Liver (tissue), 3 donors: ENCODE results near the gene LAMA2.

Experiments used
- GABPA ChIP-seq, 2 donors: IDR thresholded peaks in 1 of 2; conservative IDR thresholded peaks in 1 of 2; 2 replicates each; pipeline ENCODE4 v1.6.1; 2016; ENCODE audit warnings: antibody characterized with exemption in 2 of 2, mild to moderate bottlenecking in 1 of 2, moderate library complexity in 1 of 2
- RAD21 ChIP-seq, 2 donors: IDR thresholded peaks; 2 replicates each; pipeline ENCODE4 v1.6.1; 2016; ENCODE audit warnings: antibody characterized with exemption in 2 of 2, mild to moderate bottlenecking in 2 of 2
- TF ChIP-seq, protein P1 (sequence below): fragments of 150-350 bp; IDR thresholded peaks from 2 replicates; pipeline ENCODE4 v1.5.1; 2017; ENCODE audit warnings: improper control_type of control experiment, low read depth, low read length; ENCODE audit not compliant: missing input control
- TF ChIP-seq, protein P2 (sequence below): IDR thresholded peaks from 2 replicates; pipeline ENCODE4 v1.6.1; 2016; ENCODE audit warnings: antibody characterized with exemption
- TF ChIP-seq, protein P3 (sequence below): IDR thresholded peaks from 2 replicates; pipeline ENCODE4 v1.6.1; 2016; ENCODE audit warnings: antibody characterized with exemption
- donor health status: healthy.
- donor health status: healthy.

DNA sequence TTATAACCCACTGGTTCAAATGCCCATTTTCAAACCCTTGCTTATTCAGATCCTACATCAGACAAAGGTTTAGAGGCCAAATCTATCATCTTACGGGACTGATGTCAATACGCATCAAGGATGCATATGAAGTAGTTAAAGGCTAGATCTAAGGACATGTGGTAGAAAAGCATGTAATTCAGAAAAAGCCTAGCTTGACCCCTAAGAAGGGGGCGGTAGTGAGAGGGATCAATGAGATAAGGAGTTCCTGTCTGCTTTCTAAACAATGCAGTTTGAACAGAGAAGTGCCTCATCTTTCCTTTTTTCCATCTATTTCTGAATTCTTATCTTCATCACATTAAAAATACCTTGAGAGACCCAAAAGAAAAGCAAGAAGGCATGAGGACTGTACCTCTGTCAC is 589.3 kb downstream of the LAMA2 start:
- TF ChIP-seq, protein P1, sequence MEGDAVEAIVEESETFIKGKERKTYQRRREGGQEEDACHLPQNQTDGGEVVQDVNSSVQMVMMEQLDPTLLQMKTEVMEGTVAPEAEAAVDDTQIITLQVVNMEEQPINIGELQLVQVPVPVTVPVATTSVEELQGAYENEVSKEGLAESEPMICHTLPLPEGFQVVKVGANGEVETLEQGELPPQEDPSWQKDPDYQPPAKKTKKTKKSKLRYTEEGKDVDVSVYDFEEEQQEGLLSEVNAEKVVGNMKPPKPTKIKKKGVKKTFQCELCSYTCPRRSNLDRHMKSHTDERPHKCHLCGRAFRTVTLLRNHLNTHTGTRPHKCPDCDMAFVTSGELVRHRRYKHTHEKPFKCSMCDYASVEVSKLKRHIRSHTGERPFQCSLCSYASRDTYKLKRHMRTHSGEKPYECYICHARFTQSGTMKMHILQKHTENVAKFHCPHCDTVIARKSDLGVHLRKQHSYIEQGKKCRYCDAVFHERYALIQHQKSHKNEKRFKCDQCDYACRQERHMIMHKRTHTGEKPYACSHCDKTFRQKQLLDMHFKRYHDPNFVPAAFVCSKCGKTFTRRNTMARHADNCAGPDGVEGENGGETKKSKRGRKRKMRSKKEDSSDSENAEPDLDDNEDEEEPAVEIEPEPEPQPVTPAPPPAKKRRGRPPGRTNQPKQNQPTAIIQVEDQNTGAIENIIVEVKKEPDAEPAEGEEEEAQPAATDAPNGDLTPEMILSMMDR = no peak
- TF ChIP-seq, protein P2, sequence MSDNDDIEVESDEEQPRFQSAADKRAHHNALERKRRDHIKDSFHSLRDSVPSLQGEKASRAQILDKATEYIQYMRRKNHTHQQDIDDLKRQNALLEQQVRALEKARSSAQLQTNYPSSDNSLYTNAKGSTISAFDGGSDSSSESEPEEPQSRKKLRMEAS = no peak
- TF ChIP-seq GABPA (IDR thresholded peaks at IDR 0.05 in 1 of 2, conservative IDR thresholded peaks at IDR 0.05 in 1 of 2) = no peak
- TF ChIP-seq, protein P3, sequence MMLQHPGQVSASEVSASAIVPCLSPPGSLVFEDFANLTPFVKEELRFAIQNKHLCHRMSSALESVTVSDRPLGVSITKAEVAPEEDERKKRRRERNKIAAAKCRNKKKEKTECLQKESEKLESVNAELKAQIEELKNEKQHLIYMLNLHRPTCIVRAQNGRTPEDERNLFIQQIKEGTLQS = no peak
- no peak for TF ChIP-seq RAD21 (IDR thresholded peaks at IDR 0.05)
